ENCODE results near the gene LAMA5. TPM values are rescaled to one million over a fixed set of nuclear protein-coding genes. Genes with fewer than 3 reads are reported as not detected.

The LAMA5 gene
- total RNA-seq, 2 experiments from 2014 or later: 0.40 to 0.63 TPM

- Mint-ChIP-seq H3K27ac (no peak overlapping the region), H3K36me3 (ENCODE audit: low read depth) (no peaks in the 10 kb centered on the region), H3K27me3 (ENCODE audit: low read depth) (no peaks in the 10 kb centered on the region), H3K9me3 (ENCODE audit: insufficient read depth) (no peaks in the 10 kb centered on the region), H3K4me3 (no peak overlapping the region), H3K4me1 (ENCODE audit: low read depth) (no peaks in the 10 kb centered on the region)
- ATAC-seq (no peak), DNase-seq (no peak)
- POLR2A ChIA-PET: interaction anchor here (1.6 kb wide), 1 partner anchor 10 kb away, joined by 3 read pairs; the partner anchor contains the start of gene LAMA5
- CTCF ChIA-PET: no interaction called here
These were observed 10.4 kb downstream of the LAMA5 start for GRCh38 chr20:62356589-62357186.

- no peaks in the 10 kb centered on the region for H3K9me3 Mint-ChIP-seq (ENCODE audit: insufficient read depth)
- no peaks in the 10 kb centered on the region for H3K36me3 Mint-ChIP-seq (ENCODE audit: low read depth)
- CTCF ChIA-PET: no interaction called here
- no peaks in the 10 kb centered on the region for H3K27me3 Mint-ChIP-seq (ENCODE audit: low read depth)
- no peak overlapping the region for H3K27ac Mint-ChIP-seq
- no peaks in the 10 kb centered on the region for H3K4me1 Mint-ChIP-seq (ENCODE audit: low read depth)
- H3K4me3 Mint-ChIP-seq: no peak overlapping the region
- no peak for DNase-seq
- no peak for ATAC-seq
- POLR2A ChIA-PET: interaction anchor here (0.6 to 1.6 kb wide), 2 partner anchors 11 to 322 kb away, joined by 3 read pairs; partner anchors contain the start of gene LAMA5
These were observed 11.1 kb downstream of the LAMA5 start for GRCh38 chr20:62355878-62356588.

- Mint-ChIP-seq H3K4me1 (ENCODE audit: low read depth) (no peaks in the 10 kb centered on the region), H3K27me3 (ENCODE audit: low read depth) (no peaks in the 10 kb centered on the region), H3K36me3 (ENCODE audit: low read depth) (no peaks in the 10 kb centered on the region), H3K4me3 (no peak overlapping the region), H3K9me3 (ENCODE audit: insufficient read depth) (no peaks in the 10 kb centered on the region), H3K27ac (no peak overlapping the region)
- ATAC-seq (no peak), DNase-seq (no peak)
- ChIA-PET CTCF (no interaction called here), POLR2A (interaction anchor here (0.6 to 1.6 kb wide), 2 partner anchors 11 to 321 kb away, joined by 3 read pairs; partner anchors contain the start of gene LAMA5)
These were observed 11.6 kb downstream of the LAMA5 start for GRCh38 chr20:62355516-62355877.

GRCh38 chr20:62354811-62355341 lies 12.2 kb downstream of the LAMA5 start:
- Mint-ChIP-seq H3K36me3 (ENCODE audit: low read depth) (no peaks in the 10 kb centered on the region), H3K4me3 (no peak overlapping the region), H3K27me3 (ENCODE audit: low read depth) (no peaks in the 10 kb centered on the region), H3K9me3 (ENCODE audit: insufficient read depth) (no peaks in the 10 kb centered on the region), H3K27ac (no peak overlapping the region), H3K4me1 (ENCODE audit: low read depth) (no peaks in the 10 kb centered on the region)
- ChIA-PET POLR2A (interaction anchor here (1.6 kb wide), 1 partner anchor 12 kb away, joined by 3 read pairs; the partner anchor contains the start of gene LAMA5), CTCF (no interaction called here)
- DNase-seq (no peak), ATAC-seq (no peak)

GRCh38 chr20:62354031-62354808 lies 12.9 kb downstream of the LAMA5 start:
- H3K27me3 Mint-ChIP-seq (ENCODE audit: low read depth): no peaks in the 10 kb centered on the region
- POLR2A ChIA-PET: no interaction called here
- no peak overlapping the region for H3K27ac Mint-ChIP-seq

GRCh38 chr20:62353289-62354030 lies 13.7 kb downstream of the LAMA5 start:
- Mint-ChIP-seq H3K36me3 (ENCODE audit: low read depth) (peaks cover 2% of the 10 kb centered on the region), H3K27me3 (ENCODE audit: low read depth) (no peaks in the 10 kb centered on the region), H3K4me1 (ENCODE audit: low read depth) (no peaks in the 10 kb centered on the region), H3K4me3 (no peak overlapping the region), H3K27ac (no peak overlapping the region), H3K9me3 (ENCODE audit: insufficient read depth) (no peaks in the 10 kb centered on the region)
- ChIA-PET POLR2A (no interaction called here), CTCF (no interaction called here)
- ATAC-seq (no peak), DNase-seq (no peak)

More at GRCh38 chr20:62354031-62354808, 12.9 kb downstream of the LAMA5 start:
- H3K4me3 Mint-ChIP-seq: no peak overlapping the region
- DNase-seq (no peak), ATAC-seq (peak; percentile 10)
- CTCF ChIA-PET: no interaction called here
- H3K4me1 Mint-ChIP-seq (ENCODE audit: low read depth): no peaks in the 10 kb centered on the region
- no peaks in the 10 kb centered on the region for H3K9me3 Mint-ChIP-seq (ENCODE audit: insufficient read depth)
- H3K36me3 Mint-ChIP-seq (ENCODE audit: low read depth): peaks cover 2% of the 10 kb centered on the region

GRCh38 chr20:62352402-62353288 lies 14.5 kb downstream of the LAMA5 start:
- DNase-seq (no peak), ATAC-seq (no peak)
- H3K27me3 Mint-ChIP-seq (ENCODE audit: low read depth): no peaks in the 10 kb centered on the region
- ChIA-PET POLR2A (no interaction called here), CTCF (no interaction called here)
- no peak overlapping the region for H3K4me3 Mint-ChIP-seq
- H3K36me3 Mint-ChIP-seq (ENCODE audit: low read depth): peaks cover 2% of the 10 kb centered on the region
- no peak overlapping the region for H3K27ac Mint-ChIP-seq
- H3K4me1 Mint-ChIP-seq (ENCODE audit: low read depth): no peaks in the 10 kb centered on the region
- H3K9me3 Mint-ChIP-seq (ENCODE audit: insufficient read depth): no peaks in the 10 kb centered on the region

GRCh38 chr20:62351469-62352401 lies 15.4 kb downstream of the LAMA5 start:
- POLR2A ChIA-PET: no interaction called here
- Mint-ChIP-seq H3K27ac (no peak overlapping the region), H3K4me3 (no peak overlapping the region), H3K36me3 (ENCODE audit: low read depth) (peaks cover 2% of the 10 kb centered on the region), H3K4me1 (ENCODE audit: low read depth) (no peaks in the 10 kb centered on the region), H3K27me3 (ENCODE audit: low read depth) (no peaks in the 10 kb centered on the region), H3K9me3 (ENCODE audit: insufficient read depth) (no peaks in the 10 kb centered on the region)
- CTCF ChIA-PET: no interaction called here
- DNase-seq (no peak), ATAC-seq (no peak)

GRCh38 chr20:62350629-62351422 lies 16.3 kb downstream of the LAMA5 start:
- Mint-ChIP-seq H3K4me1 (ENCODE audit: low read depth) (no peaks in the 10 kb centered on the region), H3K9me3 (ENCODE audit: insufficient read depth) (no peaks in the 10 kb centered on the region), H3K36me3 (ENCODE audit: low read depth) (peaks cover 2% of the 10 kb centered on the region), H3K27me3 (ENCODE audit: low read depth) (no peaks in the 10 kb centered on the region), H3K4me3 (no peak overlapping the region), H3K27ac (no peak overlapping the region)
- ChIA-PET CTCF (no interaction called here), POLR2A (no interaction called here)
- ATAC-seq (no peak), DNase-seq (no peak)

Data from activated CD8-positive, alpha-beta T cell treated with anti-CD3 and anti-CD28 coated beads, Interleukin-2, amount 10 ng/mL, durations not matched to agents 7 days and 5 days (primary cell).